ENCODE data around the gene CHCHD4. TPM values are rescaled to one million over a fixed set of nuclear protein-coding genes. Genes with fewer than 3 reads are reported as not detected.
A peak's percentile ranks its signal among the peaks of the same experiment; 100 is the strongest.

CHCHD4 gene
- total RNA-seq, 4 donors from 2014 or later: 4.2 to 17.8 (median 16.3) TPM

- peak in 1 of 6 experiments; percentile 15 for TF ChIP-seq CTCF (IDR thresholded peaks at IDR 0.05)
- peak in 3 of 4 donors; percentile 33 to 59 (median 54) for TF ChIP-seq POLR2A (IDR thresholded peaks at IDR 0.05)
- intact Hi-C loops (cut with DNase I): no loop called here
These were observed 735 bp upstream of the CHCHD4 start for GRCh38 chr3:14125193-14126016.

GRCh38 chr3:14124223-14124614 is 451 bp downstream of the CHCHD4 start:
- Histone ChIP-seq H3K9me3 (no peaks in the 10 kb centered on the region), H3K4me3 (peak overlapping the region; percentile 77 to 89 (median 87)), H3K27ac (peak overlapping the region; percentile 94 to 99 (median 97)), H3K4me1 (peaks cover 26 to 73% (median 36%) of the 10 kb centered on the region in 3 donors), H3K36me3 (peaks cover 0 to 41% (median 7%) of the 10 kb centered on the region in 3 donors), H3K27me3 (no peaks in the 10 kb centered on the region)
- no peak for TF ChIP-seq CTCF (IDR thresholded peaks at IDR 0.05)
- TF ChIP-seq POLR2A (IDR thresholded peaks at IDR 0.05): no peak
- intact Hi-C loops (cut with DNase I): no loop called here
- no peak for DNase-seq
- WGBS, 2 donors: 0% methylated on average over 10 to 16 of the region's 37 CpGs

More at GRCh38 chr3:14125193-14126016, 735 bp upstream of the CHCHD4 start:
- peaks cover 26 to 62% (median 34%) of the 10 kb centered on the region in 3 donors for H3K4me1 ChIP-seq
- H3K4me3 ChIP-seq: peak overlapping the region; percentile 77 to 89 (median 87)
- peaks cover 7 to 48% (median 19%) of the 10 kb centered on the region in 3 donors for H3K36me3 ChIP-seq
- H3K27me3 ChIP-seq: no peaks in the 10 kb centered on the region
- H3K9me3 ChIP-seq: no peaks in the 10 kb centered on the region
- H3K27ac ChIP-seq: peak overlapping the region; percentile 94 to 99 (median 97)
- no peak for DNase-seq
- 0% methylated on average over 6 to 19 of the region's 44 CpGs for WGBS, 2 donors

GRCh38 chr3:14123308-14124222 is 1.1 kb downstream of the CHCHD4 start:
- no peak for TF ChIP-seq POLR2A (IDR thresholded peaks at IDR 0.05)
- no peak for TF ChIP-seq CTCF (IDR thresholded peaks at IDR 0.05)
- Histone ChIP-seq H3K36me3 (peaks cover 0 to 35% (median 2%) of the 10 kb centered on the region in 3 donors), H3K27ac (peak overlapping the region; percentile 94 to 99 (median 97)), H3K4me1 (peaks cover 26 to 78% (median 42%) of the 10 kb centered on the region in 3 donors), H3K9me3 (no peaks in the 10 kb centered on the region), H3K4me3 (peak overlapping the region; percentile 77 to 89 (median 87)), H3K27me3 (no peaks in the 10 kb centered on the region)
- DNase-seq: no peak
- intact Hi-C loops (cut with DNase I): no loop called here
- WGBS, 2 donors: 37 to 53% methylated on average over 10 to 14 of the region's 15 CpGs

- 47 to 53% methylated on average over 2 to 3 of the region's 3 CpGs for WGBS, 2 donors
- Histone ChIP-seq H3K9me3 (no peaks in the 10 kb centered on the region), H3K36me3 (peaks cover 0 to 22% (median 0%) of the 10 kb centered on the region in 3 donors), H3K27ac (peak overlapping the region in 2 of 4 donors; percentile 98 to 99), H3K4me1 (peaks cover 30 to 77% (median 45%) of the 10 kb centered on the region in 3 donors), H3K27me3 (no peaks in the 10 kb centered on the region), H3K4me3 (no peak overlapping the region)
- TF ChIP-seq CTCF (IDR thresholded peaks at IDR 0.05) (no peak), POLR2A (IDR thresholded peaks at IDR 0.05) (no peak)
- intact Hi-C loops (cut with DNase I): no loop called here
- DNase-seq: no peak
These were observed 2.4 kb downstream of the CHCHD4 start for GRCh38 chr3:14122301-14122700.

Data from esophagus squamous epithelium (tissue), 5 donors.